Ovary (tissue), 3 donors: Measurements from ENCODE around the gene SMIM44.

Experiments
- EP300 ChIP-seq: sonication (generic); formaldehyde crosslinking; IDR thresholded peaks from one replicate; pipeline ENCODE4 v1.6.1; 2017; ENCODE audit warnings: antibody characterized with exemption
- POLR2A ChIP-seq: fragments of 450-650 bp; IDR thresholded peaks from one replicate; pipeline ENCODE4 v1.6.1; 2017; ENCODE audit warnings: antibody characterized with exemption, mild to moderate bottlenecking, moderate library complexity
- TF ChIP-seq, protein P1 (sequence below), 3 donors: fragments of 450-650 bp in 2 of 3; fragments of 200-600 bp in 1 of 3; IDR thresholded peaks; one replicate each; pipeline versions ENCODE4 v1.5.1 to v1.8.0; 2016 to 2022; ENCODE audit warnings: antibody characterized with exemption in 3 of 3, mild to moderate bottlenecking in 1 of 3
- donor health status: DM: no; HTN: no; CAD: no.

DNA sequence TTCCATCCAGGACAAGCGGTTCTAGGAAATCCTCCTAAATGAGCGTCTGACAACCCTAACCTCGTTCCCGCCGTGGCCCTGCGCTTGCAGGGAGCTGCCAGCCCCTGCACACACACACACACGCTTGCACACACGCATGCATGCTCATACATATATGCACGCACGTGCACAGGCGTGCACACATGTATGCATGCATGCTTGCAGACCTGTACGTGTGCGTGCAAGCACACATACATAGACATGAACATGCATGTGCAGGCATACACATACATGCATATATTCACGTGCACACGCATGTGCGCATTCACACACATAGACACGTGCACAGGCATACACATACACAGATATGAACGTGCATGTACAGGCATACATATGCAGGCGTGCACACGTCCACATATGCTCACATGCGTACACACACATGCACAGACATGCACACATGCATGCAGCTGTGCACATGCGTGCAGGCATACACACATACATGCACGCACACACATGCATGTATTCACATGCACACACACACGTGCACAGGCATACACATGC is 38.5 kb downstream of the SMIM44 start:
- TF ChIP-seq, protein P1, sequence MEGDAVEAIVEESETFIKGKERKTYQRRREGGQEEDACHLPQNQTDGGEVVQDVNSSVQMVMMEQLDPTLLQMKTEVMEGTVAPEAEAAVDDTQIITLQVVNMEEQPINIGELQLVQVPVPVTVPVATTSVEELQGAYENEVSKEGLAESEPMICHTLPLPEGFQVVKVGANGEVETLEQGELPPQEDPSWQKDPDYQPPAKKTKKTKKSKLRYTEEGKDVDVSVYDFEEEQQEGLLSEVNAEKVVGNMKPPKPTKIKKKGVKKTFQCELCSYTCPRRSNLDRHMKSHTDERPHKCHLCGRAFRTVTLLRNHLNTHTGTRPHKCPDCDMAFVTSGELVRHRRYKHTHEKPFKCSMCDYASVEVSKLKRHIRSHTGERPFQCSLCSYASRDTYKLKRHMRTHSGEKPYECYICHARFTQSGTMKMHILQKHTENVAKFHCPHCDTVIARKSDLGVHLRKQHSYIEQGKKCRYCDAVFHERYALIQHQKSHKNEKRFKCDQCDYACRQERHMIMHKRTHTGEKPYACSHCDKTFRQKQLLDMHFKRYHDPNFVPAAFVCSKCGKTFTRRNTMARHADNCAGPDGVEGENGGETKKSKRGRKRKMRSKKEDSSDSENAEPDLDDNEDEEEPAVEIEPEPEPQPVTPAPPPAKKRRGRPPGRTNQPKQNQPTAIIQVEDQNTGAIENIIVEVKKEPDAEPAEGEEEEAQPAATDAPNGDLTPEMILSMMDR (IDR thresholded peaks at IDR 0.05): no peak
- no peak for TF ChIP-seq EP300
- no peak for TF ChIP-seq POLR2A
